T-cell (primary cell): Measurements from ENCODE around the gene DDX10. TPM values are rescaled to one million over a fixed set of nuclear protein-coding genes. Genes with fewer than 3 reads are reported as not detected.

Experiments
- ATAC-seq, 4 experiments: fragments of 200-7000 bp in 3 of 4; fragments of 150-1000 bp in 1 of 4; cut with Tn5 transposase; replicated peaks in 1 of 4; 1 replicate in 3 of 4; 2 replicates in 1 of 4; pipeline ENCODE4 v1.10.0; 2021; ENCODE audit warnings: moderate library complexity in 3 of 4, mild to moderate bottlenecking in 2 of 4, moderate number of reproducible peaks in 1 of 4
- CTCF ChIA-PET, 2 donors: fragments of 300-600 bp; sonication (Branson Sonifier 250); formaldehyde crosslinking; loops; one replicate each; lab custom pipeline; 2022; ENCODE audit warnings: antibody characterized with exemption in 2 of 2; lab: Charles Lee
- POLR2A ChIA-PET, 2 donors: fragments of 300-600 bp; sonication (Branson Sonifier 250); formaldehyde crosslinking; loops; one replicate each; lab custom pipeline; 2022; ENCODE audit warnings: antibody characterized with exemption in 2 of 2; lab: Charles Lee
- DNase-seq, 35 experiments: peaks; one replicate each; pipeline versions ENCODE4 v3.0.0 to v3.0.0-alpha.2; 2013 to 2023
- H3K27ac ChIP-seq: one replicate; pipeline ENCODE4 v1.5.1; 2013; ENCODE audit warnings: low read length
- H3K27me3 ChIP-seq, 2 experiments: replicated peaks in 1 of 2; 1 replicate in 1 of 2; 2 replicates in 1 of 2; pipeline versions ENCODE4 v1.6.1 to v1.7.0; 2013; ENCODE audit warnings: low read length in 1 of 2, mixed read lengths in 1 of 2; ENCODE audit not compliant: control insufficient read depth in 2 of 2, insufficient read depth in 2 of 2; ENCODE audit errors: extremely low read depth in 1 of 2
- H3K36me3 ChIP-seq, 2 donors: 1 replicate in 1 of 2; 2 replicates in 1 of 2; pipeline versions ENCODE4 v1.6.1 to v1.7.0; 2013; ENCODE audit warnings: low read length in 1 of 2; ENCODE audit not compliant: control insufficient read depth in 2 of 2, insufficient read depth in 1 of 2; ENCODE audit errors: extremely low read depth in 1 of 2
- H3K4me1 ChIP-seq, 2 experiments: 1 replicate in 1 of 2; 2 replicates in 1 of 2; pipeline versions ENCODE4 v1.6.1 to v1.7.0; 2013; ENCODE audit warnings: low read length in 2 of 2, mixed read lengths in 1 of 2; ENCODE audit not compliant: insufficient read depth in 2 of 2, control insufficient read depth in 1 of 2; ENCODE audit errors: extremely low read depth in 1 of 2
- H3K4me3 ChIP-seq, 2 donors: 1 replicate in 1 of 2; 2 replicates in 1 of 2; pipeline versions ENCODE4 v1.5.1 to v1.7.0; 2013; ENCODE audit warnings: mild to moderate bottlenecking in 2 of 2, low read length in 1 of 2, moderate library complexity in 1 of 2; ENCODE audit not compliant: control insufficient read depth in 1 of 2; ENCODE audit errors: extremely low read depth in 1 of 2
- H3K9me3 ChIP-seq: 2 replicates; pipeline ENCODE4 v1.7.0; 2013
- H3K27ac Mint-ChIP-seq, 2 donors: one replicate each; pipeline ENCODE4 v1.8.0; 2020 to 2021; ENCODE audit warnings: mild to moderate bottlenecking in 2 of 2, mixed read lengths in 2 of 2
- H3K27me3 Mint-ChIP-seq, 2 donors: one replicate each; pipeline ENCODE4 v1.8.0; 2021 to 2022; ENCODE audit warnings: mixed read lengths in 2 of 2
- H3K36me3 Mint-ChIP-seq: one replicate; pipeline ENCODE4 v1.8.0; 2021; ENCODE audit warnings: mixed read lengths
- H3K4me1 Mint-ChIP-seq, 3 donors: one replicate each; pipeline ENCODE4 v1.8.0; 2020 to 2022; ENCODE audit warnings: mixed read lengths in 3 of 3, mild to moderate bottlenecking in 1 of 3
- H3K4me3 Mint-ChIP-seq, 3 donors: one replicate each; pipeline ENCODE4 v1.8.0; 2020 to 2022; ENCODE audit warnings: mild to moderate bottlenecking in 3 of 3, mixed read lengths in 3 of 3, moderate library complexity in 3 of 3
- H3K9me3 Mint-ChIP-seq, 3 donors: one replicate each; pipeline ENCODE4 v1.8.0; 2020 to 2022; ENCODE audit warnings: mixed read lengths in 3 of 3
- WGBS: methylation state at CpG from one replicate; pipeline ENCODE4 v1.1.5; 2013; ENCODE audit warnings: missing lambda C conversion rate; ENCODE audit not compliant: insufficient coverage; 5-methylcytosine and 5-hydroxymethylcytosine counted together
- total RNA-seq, 35 experiments: library from RNA in 6 of 35; stranded (reverse) in 6 of 35; fragments of 120-200 nt in 1 of 35; gene quantifications; one replicate each; pipeline versions ENCODE4 v1.2.1 to v1.2.4 and lab custom pipeline; 2013 to 2026

Gene DDX10
- total RNA-seq, 5 donors from 2014 or later (not counting 1 experiment from before 2014, with no cell fraction given), result 23.5 to 30.0 (median 27.0) TPM

DNA sequence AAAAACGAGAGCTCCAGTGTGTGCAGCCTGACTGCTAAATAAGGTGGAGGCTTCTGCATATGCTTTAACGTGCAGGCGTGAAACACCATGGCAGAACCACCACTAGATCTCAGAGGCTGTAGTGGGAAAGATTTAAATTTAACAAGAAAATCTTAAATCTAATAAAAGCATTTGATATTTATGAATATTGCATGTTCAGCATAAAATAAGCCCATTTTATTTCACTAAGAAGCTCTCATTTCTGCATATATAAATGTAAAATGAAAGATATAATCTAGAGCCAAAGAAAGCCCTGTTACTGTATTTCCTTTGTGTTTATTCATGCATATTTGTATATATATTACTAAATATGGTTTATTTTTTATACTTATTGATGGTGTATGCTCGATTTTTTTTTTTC is 188.3 kb downstream of the DDX10 start:
- ATAC-seq (no peak), DNase-seq (no peak)
- WGBS, result no CpG with 5 or more reads among the region's 4 CpGs
- no peaks in the 10 kb centered on the region for H3K9me3 Mint-ChIP-seq
- Histone ChIP-seq H3K9me3 (no peaks in the 10 kb centered on the region), H3K27me3 (no peaks in the 10 kb centered on the region), H3K27ac (peak overlapping the region; percentile 71), H3K4me3 (no peak overlapping the region), H3K4me1 (peaks cover 5 to 6% of the 10 kb centered on the region in 2 experiments), H3K36me3 (no peaks in the 10 kb centered on the region)
- peak overlapping the region in 1 of 3 donors; percentile 85 for H3K4me3 Mint-ChIP-seq
- peaks cover 15% of the 10 kb centered on the region for H3K36me3 Mint-ChIP-seq
- peaks cover 26 to 40% (median 35%) of the 10 kb centered on the region in 3 donors for H3K4me1 Mint-ChIP-seq
- peak overlapping the region in 1 of 2 donors; percentile 95 for H3K27ac Mint-ChIP-seq
- POLR2A ChIA-PET, result interaction anchor here in 1 of 2 donors (0.6 kb wide), 1 partner anchor 128 kb away, joined by 3 read pairs; no protein-coding TSS in a partner anchor
- CTCF ChIA-PET, result no interaction called here
- no peaks in the 10 kb centered on the region for H3K27me3 Mint-ChIP-seq

DNA sequence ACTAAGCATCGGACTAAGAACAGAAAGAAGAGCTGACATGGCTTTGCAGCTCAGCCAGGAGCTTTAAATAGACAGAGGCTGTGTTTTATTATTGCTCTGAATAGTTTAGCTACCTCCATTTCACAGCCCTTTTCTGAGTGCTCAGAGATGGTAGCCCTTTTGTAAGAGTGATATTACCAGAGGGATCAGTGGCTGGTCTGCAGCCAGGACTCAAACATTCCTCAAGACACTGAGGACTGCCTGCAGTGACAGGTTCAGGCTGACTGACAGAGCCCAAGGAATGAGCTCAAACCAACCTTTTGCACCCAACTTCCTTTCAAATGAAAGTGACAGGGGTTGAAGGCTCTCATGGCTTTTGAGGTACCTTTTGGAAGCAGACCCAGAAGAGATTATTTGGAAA is 189.0 kb downstream of the DDX10 start:
- no peaks in the 10 kb centered on the region for H3K9me3 ChIP-seq
- Mint-ChIP-seq H3K27me3 (no peaks in the 10 kb centered on the region), H3K36me3 (peaks cover 19% of the 10 kb centered on the region), H3K9me3 (no peaks in the 10 kb centered on the region), H3K4me3 (peak overlapping the region; percentile 78 to 85 (median 81)), H3K4me1 (peaks cover 26 to 40% (median 35%) of the 10 kb centered on the region in 3 donors), H3K27ac (peak overlapping the region; percentile 94 to 95)
- H3K4me3 ChIP-seq, result peak overlapping the region in 1 of 2 donors; percentile 23
- DNase-seq (peak in 4 of 35 experiments; percentile 0 to 26 (median 6)), ATAC-seq (peak; percentile 61 to 64 (median 63))
- peaks cover 5 to 6% of the 10 kb centered on the region in 2 experiments for H3K4me1 ChIP-seq
- peak overlapping the region; percentile 71 for H3K27ac ChIP-seq
- POLR2A ChIA-PET, result interaction anchor here (0.5 to 0.7 kb wide), 5 partner anchors 22 to 428 kb away, joined by 3 to 7 read pairs (median 3); no protein-coding TSS in a partner anchor
- H3K36me3 ChIP-seq, result no peaks in the 10 kb centered on the region
- H3K27me3 ChIP-seq, result no peaks in the 10 kb centered on the region
- CTCF ChIA-PET, result no interaction called here
- no CpG with 5 or more reads among the region's 1 CpG for WGBS

DNA sequence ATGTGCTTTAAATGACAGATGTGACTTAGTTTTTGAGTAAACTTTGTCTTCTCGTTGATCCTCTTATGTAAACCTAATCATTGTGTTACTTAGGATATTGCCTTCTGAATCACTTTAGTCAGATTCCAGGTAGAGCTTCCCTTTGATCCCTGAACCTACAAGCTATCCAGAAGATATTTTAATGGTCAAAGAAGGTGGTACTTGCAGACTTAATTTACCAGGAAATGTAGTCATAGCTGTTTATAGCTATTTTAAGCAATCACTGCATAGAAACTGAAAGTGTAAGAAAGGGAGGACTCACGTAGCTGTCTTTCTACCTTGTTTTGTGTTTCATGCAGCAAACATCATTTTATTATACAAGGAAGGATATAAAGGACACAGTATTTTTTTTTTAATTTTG is 189.5 kb downstream of the DDX10 start:
- H3K4me3 Mint-ChIP-seq, result peak overlapping the region; percentile 78 to 85 (median 81)
- no peaks in the 10 kb centered on the region for H3K9me3 Mint-ChIP-seq
- Histone ChIP-seq H3K4me1 (peaks cover 5 to 6% of the 10 kb centered on the region in 2 experiments), H3K4me3 (peak overlapping the region in 1 of 2 donors; percentile 23), H3K36me3 (no peaks in the 10 kb centered on the region), H3K9me3 (no peaks in the 10 kb centered on the region), H3K27me3 (no peaks in the 10 kb centered on the region), H3K27ac (peak overlapping the region; percentile 71)
- H3K4me1 Mint-ChIP-seq, result peaks cover 26 to 40% (median 35%) of the 10 kb centered on the region in 3 donors
- no CpG with 5 or more reads among the region's 2 CpGs for WGBS
- CTCF ChIA-PET, result no interaction called here
- no peaks in the 10 kb centered on the region for H3K27me3 Mint-ChIP-seq
- POLR2A ChIA-PET, result interaction anchor here (0.5 to 0.7 kb wide), 4 partner anchors 22 to 1271 kb away, joined by 3 to 7 read pairs (median 4); no protein-coding TSS in a partner anchor
- DNase-seq, result peak in 1 of 35 experiments; percentile 36
- peak; percentile 69 to 79 (median 72) for ATAC-seq
- peak overlapping the region; percentile 94 to 95 for H3K27ac Mint-ChIP-seq
- peaks cover 20% of the 10 kb centered on the region for H3K36me3 Mint-ChIP-seq

DNA sequence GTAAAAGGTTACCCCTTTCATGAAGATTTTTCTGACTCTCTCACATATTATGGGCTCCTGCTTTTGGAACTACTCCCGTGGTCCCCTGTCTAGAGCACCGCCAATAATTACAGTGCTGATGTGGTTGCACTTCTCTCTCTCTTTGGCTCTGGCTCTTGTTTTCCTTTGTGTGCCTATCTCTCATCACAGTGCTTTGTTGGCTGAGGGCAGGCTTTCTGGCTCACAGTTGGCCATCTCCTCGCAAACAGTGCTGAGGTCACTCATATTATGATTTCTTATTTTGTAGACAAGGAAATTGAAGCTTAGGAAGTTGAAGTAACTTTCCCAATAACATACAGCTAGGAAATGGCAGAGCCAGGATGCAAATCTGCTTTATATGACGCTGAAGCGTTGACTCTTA is 192.5 kb downstream of the DDX10 start:
- peaks cover 26% of the 10 kb centered on the region for H3K36me3 Mint-ChIP-seq
- Histone ChIP-seq H3K27me3 (no peaks in the 10 kb centered on the region), H3K4me3 (no peak overlapping the region), H3K9me3 (no peaks in the 10 kb centered on the region), H3K27ac (no peak overlapping the region), H3K36me3 (no peaks in the 10 kb centered on the region), H3K4me1 (peaks cover 5 to 6% of the 10 kb centered on the region in 2 experiments)
- ChIA-PET POLR2A (no interaction called here), CTCF (no interaction called here)
- no peak overlapping the region for H3K27ac Mint-ChIP-seq
- H3K9me3 Mint-ChIP-seq, result no peaks in the 10 kb centered on the region
- 92% methylated on average over 2 of the region's 5 CpGs for WGBS
- no peak overlapping the region for H3K4me3 Mint-ChIP-seq
- ATAC-seq (no peak), DNase-seq (no peak)
- no peaks in the 10 kb centered on the region for H3K27me3 Mint-ChIP-seq
- H3K4me1 Mint-ChIP-seq, result peaks cover 23 to 32% (median 29%) of the 10 kb centered on the region in 3 donors

DNA sequence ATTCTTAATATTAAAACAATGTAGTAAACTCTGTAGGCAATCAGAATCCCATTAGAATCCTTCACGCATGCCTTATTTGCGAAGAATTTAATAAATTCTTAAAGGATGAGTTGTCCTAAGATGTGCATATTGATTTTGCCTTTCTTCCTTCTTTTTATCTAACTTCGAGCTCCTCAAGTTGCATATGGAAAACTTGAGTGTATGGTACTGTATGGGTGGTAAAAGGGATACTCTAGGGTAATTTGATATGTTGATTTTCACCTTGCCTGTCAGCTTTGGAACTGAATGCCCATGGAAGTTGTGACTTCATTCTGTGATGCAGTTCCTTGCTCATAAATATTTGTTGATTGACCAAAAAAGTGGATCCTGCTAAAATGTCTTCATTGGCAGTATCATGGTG is 193.8 kb downstream of the DDX10 start:
- POLR2A ChIA-PET, result no interaction called here
- no peaks in the 10 kb centered on the region for H3K27me3 ChIP-seq
- Mint-ChIP-seq H3K27ac (no peak overlapping the region), H3K9me3 (no peaks in the 10 kb centered on the region), H3K4me3 (no peak overlapping the region), H3K36me3 (peaks cover 25% of the 10 kb centered on the region), H3K27me3 (no peaks in the 10 kb centered on the region), H3K4me1 (peaks cover 14 to 26% (median 23%) of the 10 kb centered on the region in 3 donors)
- H3K9me3 ChIP-seq, result no peaks in the 10 kb centered on the region
- peaks cover 5 to 6% of the 10 kb centered on the region in 2 experiments for H3K4me1 ChIP-seq
- no peak overlapping the region for H3K27ac ChIP-seq
- no peak for DNase-seq
- no peak for ATAC-seq
- CTCF ChIA-PET, result no interaction called here
- H3K36me3 ChIP-seq, result no peaks in the 10 kb centered on the region
- H3K4me3 ChIP-seq, result no peak overlapping the region
- no CpG with 5 or more reads among the region's 3 CpGs for WGBS

DNA sequence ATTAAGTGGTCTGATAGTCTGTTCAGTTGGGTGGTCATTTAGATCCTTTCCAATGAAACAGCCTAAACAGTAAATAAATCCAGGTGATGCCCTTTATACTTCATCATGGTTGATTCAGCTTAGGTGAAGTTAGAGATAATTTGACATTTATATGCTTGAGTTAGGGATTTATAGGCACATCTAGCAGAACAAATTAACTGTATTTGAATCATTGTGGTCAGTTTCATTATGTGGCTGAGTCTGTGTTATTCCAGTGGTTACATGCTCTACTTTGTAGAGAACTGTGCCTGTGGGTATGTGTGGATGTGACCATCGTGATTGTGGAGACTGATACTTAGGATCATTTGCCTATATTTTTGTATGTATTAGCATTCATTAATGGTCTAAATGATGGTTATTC is 194.6 kb downstream of the DDX10 start:
- ATAC-seq (no peak), DNase-seq (no peak)
- H3K27ac Mint-ChIP-seq, result no peak overlapping the region
- POLR2A ChIA-PET, result no interaction called here
- CTCF ChIA-PET, result no interaction called here
- WGBS, result no CpG with 5 or more reads among the region's 1 CpG
- H3K9me3 ChIP-seq, result no peaks in the 10 kb centered on the region
- H3K36me3 ChIP-seq, result no peaks in the 10 kb centered on the region
- no peaks in the 10 kb centered on the region for H3K27me3 ChIP-seq
- no peak overlapping the region for H3K27ac ChIP-seq
- no peak overlapping the region for H3K4me3 Mint-ChIP-seq
- peaks cover 0 to 6% of the 10 kb centered on the region in 2 experiments for H3K4me1 ChIP-seq
- H3K9me3 Mint-ChIP-seq, result no peaks in the 10 kb centered on the region
- peaks cover 25% of the 10 kb centered on the region for H3K36me3 Mint-ChIP-seq
- no peak overlapping the region for H3K4me3 ChIP-seq
- H3K4me1 Mint-ChIP-seq, result peaks cover 6 to 19% (median 18%) of the 10 kb centered on the region in 3 donors
- no peaks in the 10 kb centered on the region for H3K27me3 Mint-ChIP-seq
